HEK293T (cell line): ENCODE measurements around the gene ELF5.

Source experiments
- CTCF ChIA-PET: fragments of 350-600 bp; formaldehyde crosslinking; extraction: SDS; loops from one replicate; lab custom pipeline; 2021; ENCODE audit warnings: antibody characterized with exemption, inconsistent platforms; lab: Yijun Ruan, JAX
- POLR2A ChIA-PET: fragments of 350-600 bp; formaldehyde crosslinking; extraction: SDS; loops from one replicate; lab custom pipeline; 2020; ENCODE audit warnings: antibody characterized with exemption, inconsistent platforms; lab: Yijun Ruan, JAX
- DNase-seq: peaks from one replicate; pipeline ENCODE4 v3.0.0; 2012; ENCODE audit warnings: mixed read lengths; ENCODE audit errors: extremely low spot score
- ARNT ChIP-seq: fragments of 450-650 bp; IDR thresholded peaks from 2 replicates; pipeline ENCODE4 v1.6.1; 2017; ENCODE audit warnings: mild to moderate bottlenecking
- BHLHE40 ChIP-seq: fragments of 450-650 bp; IDR thresholded peaks from 2 replicates; pipeline ENCODE4 v1.6.1; 2016; ENCODE audit warnings: mild to moderate bottlenecking, moderate library complexity, borderline replicate concordance
- CTBP1 ChIP-seq: fragments of 450-650 bp; IDR thresholded peaks from 2 replicates; pipeline ENCODE4 v1.6.1; 2016; ENCODE audit warnings: borderline replicate concordance
- ELF4 ChIP-seq: fragments of 450-650 bp; IDR thresholded peaks from 2 replicates; pipeline ENCODE4 v1.6.1; 2017; ENCODE audit warnings: antibody characterized with exemption
- FOXA1 ChIP-seq: fragments of 450-650 bp; IDR thresholded peaks from 2 replicates; pipeline ENCODE4 v1.6.1; 2016; ENCODE audit warnings: mild to moderate bottlenecking
- FOXK2 ChIP-seq: fragments of 450-650 bp; IDR thresholded peaks from 2 replicates; pipeline ENCODE4 v1.6.1; 2016; ENCODE audit warnings: mild to moderate bottlenecking
- FOXM1 ChIP-seq: fragments of 450-650 bp; IDR thresholded peaks from 2 replicates; pipeline ENCODE4 v1.6.1; 2017; ENCODE audit warnings: mild to moderate bottlenecking, borderline replicate concordance
- HDGF ChIP-seq: fragments of 450-650 bp; IDR thresholded peaks from 2 replicates; pipeline ENCODE4 v1.6.1; 2017; ENCODE audit warnings: antibody characterized with exemption, borderline replicate concordance
- L3MBTL2 ChIP-seq: fragments of 450-650 bp; conservative IDR thresholded peaks from 2 replicates; pipeline ENCODE4 v1.6.1; 2016; ENCODE audit warnings: mild to moderate bottlenecking
- LEF1 ChIP-seq: fragments of 450-650 bp; IDR thresholded peaks from 2 replicates; pipeline ENCODE4 v1.6.1; 2017; ENCODE audit warnings: mild to moderate bottlenecking, borderline replicate concordance
- NFRKB ChIP-seq: fragments of 450-650 bp; IDR thresholded peaks from 2 replicates; pipeline ENCODE4 v1.6.1; 2016; ENCODE audit warnings: mild to moderate bottlenecking, moderate library complexity
- PKNOX1 ChIP-seq: fragments of 450-650 bp; IDR thresholded peaks from 2 replicates; pipeline ENCODE4 v1.6.1; 2016
- SP1 ChIP-seq: fragments of 450-650 bp; IDR thresholded peaks from 2 replicates; pipeline ENCODE4 v1.6.1; 2017
- SUZ12 ChIP-seq: fragments of 450-650 bp; IDR thresholded peaks from 2 replicates; pipeline ENCODE4 v1.6.1; 2016; ENCODE audit warnings: mild to moderate bottlenecking
- TARDBP ChIP-seq: fragments of 450-650 bp; IDR thresholded peaks from 2 replicates; pipeline ENCODE4 v1.6.1; 2016
- ZNF384 ChIP-seq: fragments of 450-650 bp; IDR thresholded peaks from 2 replicates; pipeline ENCODE4 v1.6.1; 2016

ELF5 gene

GRCh38 chr11:34536056-34536455 lies 22.5 kb upstream of the ELF5 start:
- TF ChIP-seq ARNT (no peak), FOXA1 (no peak), BHLHE40 (no peak), FOXK2 (no peak), FOXM1 (no peak), ZNF384 (no peak), HDGF (no peak), TARDBP (no peak), L3MBTL2 (no peak)
- no peak for DNase-seq
- POLR2A ChIA-PET: no interaction called here
- CTCF ChIA-PET: no interaction called here

- DNase-seq: no peak
- TF ChIP-seq CTBP1 (no peak), BHLHE40 (no peak), LEF1 (no peak), ELF4 (no peak), SUZ12 (no peak), FOXA1 (no peak), TARDBP (no peak), NFRKB (no peak), PKNOX1 (no peak), ARNT (no peak), SP1 (no peak), L3MBTL2 (no peak), FOXK2 (no peak)
- ChIA-PET CTCF (no interaction called here), POLR2A (no interaction called here)
Observed at GRCh38 chr11:34534826-34535225, 21.2 kb upstream of the ELF5 start.

GRCh38 chr11:34531663-34532062 lies 18.1 kb upstream of the ELF5 start:
- TF ChIP-seq NFRKB (no peak), LEF1 (no peak), SP1 (no peak), FOXM1 (no peak), ZNF384 (no peak), HDGF (no peak), ARNT (no peak), TARDBP (no peak), SUZ12 (no peak), ELF4 (no peak), FOXA1 (no peak), CTBP1 (no peak), BHLHE40 (no peak), L3MBTL2 (no peak), PKNOX1 (no peak), FOXK2 (no peak)
- POLR2A ChIA-PET: no interaction called here
- CTCF ChIA-PET: interaction anchor here (1.1 kb wide), 1 partner anchor 14 kb away, joined by 6 read pairs; no protein-coding TSS in a partner anchor
- no peak for DNase-seq

GRCh38 chr11:34530545-34531234 lies 17.1 kb upstream of the ELF5 start:
- no peak for DNase-seq
- TF ChIP-seq SUZ12 (no peak), BHLHE40 (no peak), PKNOX1 (no peak)
- ChIA-PET CTCF (no interaction called here), POLR2A (no interaction called here)

- no peak for DNase-seq
- TF ChIP-seq L3MBTL2 (no peak), TARDBP (no peak), ELF4 (no peak), HDGF (no peak), FOXA1 (no peak), PKNOX1 (no peak), BHLHE40 (no peak), LEF1 (no peak), ARNT (no peak), SUZ12 (no peak), FOXM1 (no peak), FOXK2 (no peak)
- POLR2A ChIA-PET: no interaction called here
- CTCF ChIA-PET: no interaction called here
Observed at GRCh38 chr11:34529643-34530042, 16.0 kb upstream of the ELF5 start.

- CTCF ChIA-PET: interaction anchor here (2.3 kb wide), 1 partner anchor 15 kb away, joined by 9 read pairs; the partner anchor contains the start of gene ELF5
Observed at GRCh38 chr11:34528072-34528471, 14.5 kb upstream of the ELF5 start.

More at GRCh38 chr11:34528072-34528471, 14.5 kb upstream of the ELF5 start:
- TF ChIP-seq ELF4 (no peak), PKNOX1 (no peak), SUZ12 (no peak), HDGF (no peak), L3MBTL2 (no peak)
- DNase-seq: no peak
- POLR2A ChIA-PET: no interaction called here
